PC-9 (cell line): ENCODE measurements around the gene CDH1. TPM values are rescaled to one million over a fixed set of nuclear protein-coding genes. Genes with fewer than 3 reads are reported as not detected.

ENCODE experiments used
- BruUV-seq: library from RNA; stranded (reverse); fragments of 400-500 nt; replicated peaks from 2 replicates; lab custom pipeline; 2021; lab: Mats Ljungman, UMichigan
- CTCF ChIA-PET: fragments of 300-600 bp; sonication (Branson Sonifier 250); formaldehyde crosslinking; loops from one replicate; lab custom pipeline; 2022; ENCODE audit warnings: antibody characterized with exemption; lab: Charles Lee
- POLR2A ChIA-PET: fragments of 300-600 bp; sonication (Branson Sonifier 250); formaldehyde crosslinking; loops from one replicate; lab custom pipeline; 2022; ENCODE audit warnings: antibody characterized with exemption; ENCODE audit not compliant: unreplicated experiment; lab: Charles Lee
- DNase-seq, 2 experiments: peaks; one replicate each; pipeline versions ENCODE4 v3.0.0 to v3.0.0-alpha.2; 2015 to 2022; ENCODE audit warnings: mixed read lengths in 1 of 2
- H2AFZ ChIP-seq: fragments of 200-600 bp; sonication (generic); 2 replicates; pipeline ENCODE4 v1.8.1; 2017; ENCODE audit warnings: antibody characterized with exemption
- H3F3A ChIP-seq: fragments of 200-600 bp; sonication (generic); 2 replicates; pipeline ENCODE4 v1.8.1; 2017; ENCODE audit warnings: antibody characterized with exemption, mild to moderate bottlenecking, low read depth; ENCODE audit not compliant: insufficient read depth
- H3K27ac ChIP-seq: fragments of 200-600 bp; sonication (generic); 2 replicates; pipeline ENCODE4 v1.6.1; 2016; ENCODE audit warnings: mixed run types
- H3K27me3 ChIP-seq: fragments of 200-600 bp; sonication (generic); 2 replicates; pipeline ENCODE4 v1.6.1; 2016; ENCODE audit warnings: low read depth, mixed run types; ENCODE audit not compliant: insufficient read depth
- H3K36me3 ChIP-seq: fragments of 200-600 bp; sonication (generic); 2 replicates; pipeline ENCODE4 v1.6.1; 2016; ENCODE audit warnings: low read depth, mixed run types
- H3K4me1 ChIP-seq: fragments of 200-600 bp; sonication (generic); replicated peaks from 2 replicates; pipeline ENCODE4 v1.6.1; 2016; ENCODE audit warnings: mixed run types; ENCODE audit not compliant: insufficient read depth
- H3K4me2 ChIP-seq: fragments of 200-600 bp; sonication (generic); 2 replicates; pipeline ENCODE4 v1.6.1; 2017; ENCODE audit warnings: mixed run types
- H3K4me3 ChIP-seq: fragments of 200-600 bp; sonication (generic); 2 replicates; pipeline ENCODE4 v1.6.1; 2016; ENCODE audit warnings: mixed run types
- H3K79me2 ChIP-seq: fragments of 200-600 bp; sonication (generic); 2 replicates; pipeline ENCODE4 v1.6.1; 2017; ENCODE audit warnings: low read depth, mixed run types
- H3K9me2 ChIP-seq: fragments of 200-600 bp; sonication (generic); 2 replicates; pipeline ENCODE4 v1.8.1; 2017; ENCODE audit warnings: mild to moderate bottlenecking; ENCODE audit not compliant: insufficient read depth
- H3K9me3 ChIP-seq: fragments of 200-600 bp; sonication (generic); 2 replicates; pipeline ENCODE4 v1.8.1; 2016; ENCODE audit warnings: low read depth; ENCODE audit not compliant: insufficient read depth
- H4K20me1 ChIP-seq: fragments of 200-600 bp; sonication (generic); 2 replicates; pipeline ENCODE4 v1.8.1; 2017; ENCODE audit not compliant: insufficient read depth
- EZH2 ChIP-seq: fragments of 200-600 bp; sonication (generic); IDR thresholded peaks from 2 replicates; pipeline ENCODE4 v1.8.0; 2017; ENCODE audit warnings: antibody characterized with exemption, low read depth
- intact Hi-C: fragments of 100-400 bp; cut with micrococcal nuclease; formaldehyde crosslinking; loops from one replicate; pipeline ENCODE4 v1.10.0; 2022; ENCODE audit not compliant: unreplicated experiment
- total RNA-seq: library from RNA; stranded (reverse); gene quantifications from 2 replicates; pipeline ENCODE4 v1.2.3, GENCODE V29; 2021
- TF ChIP-seq, protein P1 (sequence below): fragments of 200-600 bp; sonication (generic); conservative IDR thresholded peaks from 2 replicates; pipeline ENCODE4 v1.6.1; 2017; ENCODE audit warnings: mixed run types, antibody characterized with exemption, mild to moderate bottlenecking, moderate library complexity

CDH1 gene
- total RNA-seq, 1 experiment from 2014 or later = 120 TPM

DNA sequence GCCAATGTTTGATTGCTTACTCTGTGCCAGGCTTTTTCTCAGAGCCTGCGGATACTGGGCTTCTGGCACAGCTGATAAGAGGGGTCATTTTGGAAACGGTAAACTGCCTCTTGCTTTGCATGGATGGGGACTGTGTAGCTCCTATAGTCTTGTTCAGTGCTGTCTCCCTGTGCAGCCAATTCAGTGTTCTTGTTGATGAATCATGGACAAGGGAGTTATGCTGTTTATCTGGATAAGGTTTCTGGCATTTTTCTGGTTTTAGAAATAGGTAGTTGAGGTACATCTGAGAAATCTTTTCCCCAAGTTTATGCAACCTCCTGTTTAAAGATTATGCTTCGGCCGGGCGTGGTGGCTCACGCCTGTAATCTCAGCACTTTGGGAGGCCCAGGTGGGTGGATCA lies 89.6 kb downstream of the CDH1 start:
- intact Hi-C loops = no loop called here
- CTCF ChIA-PET = interaction anchor here (1.0 kb wide), 1 partner anchor 17 kb away, joined by 4 read pairs; the partner anchor contains the start of gene TANGO6
- TF ChIP-seq EZH2 = no peak
- TF ChIP-seq, protein P1, sequence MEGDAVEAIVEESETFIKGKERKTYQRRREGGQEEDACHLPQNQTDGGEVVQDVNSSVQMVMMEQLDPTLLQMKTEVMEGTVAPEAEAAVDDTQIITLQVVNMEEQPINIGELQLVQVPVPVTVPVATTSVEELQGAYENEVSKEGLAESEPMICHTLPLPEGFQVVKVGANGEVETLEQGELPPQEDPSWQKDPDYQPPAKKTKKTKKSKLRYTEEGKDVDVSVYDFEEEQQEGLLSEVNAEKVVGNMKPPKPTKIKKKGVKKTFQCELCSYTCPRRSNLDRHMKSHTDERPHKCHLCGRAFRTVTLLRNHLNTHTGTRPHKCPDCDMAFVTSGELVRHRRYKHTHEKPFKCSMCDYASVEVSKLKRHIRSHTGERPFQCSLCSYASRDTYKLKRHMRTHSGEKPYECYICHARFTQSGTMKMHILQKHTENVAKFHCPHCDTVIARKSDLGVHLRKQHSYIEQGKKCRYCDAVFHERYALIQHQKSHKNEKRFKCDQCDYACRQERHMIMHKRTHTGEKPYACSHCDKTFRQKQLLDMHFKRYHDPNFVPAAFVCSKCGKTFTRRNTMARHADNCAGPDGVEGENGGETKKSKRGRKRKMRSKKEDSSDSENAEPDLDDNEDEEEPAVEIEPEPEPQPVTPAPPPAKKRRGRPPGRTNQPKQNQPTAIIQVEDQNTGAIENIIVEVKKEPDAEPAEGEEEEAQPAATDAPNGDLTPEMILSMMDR = no peak

DNA sequence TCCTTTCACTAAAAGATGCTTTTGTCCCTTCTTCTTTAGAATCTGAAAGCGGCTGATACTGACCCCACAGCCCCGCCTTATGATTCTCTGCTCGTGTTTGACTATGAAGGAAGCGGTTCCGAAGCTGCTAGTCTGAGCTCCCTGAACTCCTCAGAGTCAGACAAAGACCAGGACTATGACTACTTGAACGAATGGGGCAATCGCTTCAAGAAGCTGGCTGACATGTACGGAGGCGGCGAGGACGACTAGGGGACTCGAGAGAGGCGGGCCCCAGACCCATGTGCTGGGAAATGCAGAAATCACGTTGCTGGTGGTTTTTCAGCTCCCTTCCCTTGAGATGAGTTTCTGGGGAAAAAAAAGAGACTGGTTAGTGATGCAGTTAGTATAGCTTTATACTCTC lies 96.2 kb downstream of the CDH1 start:
- ChIA-PET CTCF (interaction anchor here (0.6 to 0.7 kb wide), 2 partner anchors 161 to 188 kb away, joined by 3 to 4 read pairs; partner anchors contain the start of gene CDH3), POLR2A (no interaction called here)
- Histone ChIP-seq H3K27ac (no peak overlapping the region), H3K9me3 (no peaks in the 10 kb centered on the region), H3K27me3 (no peaks in the 10 kb centered on the region), H3K36me3 (peaks cover 30% of the 10 kb centered on the region), H3K4me2 (no peak overlapping the region), H3K9me2 (no peaks in the 10 kb centered on the region), H4K20me1 (no peaks in the 10 kb centered on the region), H3K79me2 (no peaks in the 10 kb centered on the region), H2AFZ (no peak overlapping the region), H3K4me3 (no peak overlapping the region), H3F3A (peaks cover 13% of the 10 kb centered on the region; the same call in 1 of the 2 replicates), H3K4me1 (no peaks in the 10 kb centered on the region)
- DNase-seq = no peak
- BruUV-seq = no TSS peak
- intact Hi-C loops = no loop called here
- TF ChIP-seq, protein P1 = no peak
- no peak for TF ChIP-seq EZH2

More for the DNA sequence above, 89.6 kb downstream of the CDH1 start:
- Histone ChIP-seq H3K4me3 (no peak overlapping the region), H3K4me1 (no peaks in the 10 kb centered on the region), H3F3A (no peaks in the 10 kb centered on the region; the same call in 1 of the 2 replicates), H3K79me2 (no peaks in the 10 kb centered on the region), H3K4me2 (no peak overlapping the region), H3K9me2 (no peaks in the 10 kb centered on the region), H3K36me3 (peaks cover 19% of the 10 kb centered on the region; the same call in 1 of the 2 replicates), H4K20me1 (no peaks in the 10 kb centered on the region), H3K9me3 (no peaks in the 10 kb centered on the region), H3K27me3 (no peaks in the 10 kb centered on the region), H2AFZ (no peak overlapping the region), H3K27ac (no peak overlapping the region)
- BruUV-seq = no TSS peak
- no peak for DNase-seq
- POLR2A ChIA-PET = no interaction called here

DNA sequence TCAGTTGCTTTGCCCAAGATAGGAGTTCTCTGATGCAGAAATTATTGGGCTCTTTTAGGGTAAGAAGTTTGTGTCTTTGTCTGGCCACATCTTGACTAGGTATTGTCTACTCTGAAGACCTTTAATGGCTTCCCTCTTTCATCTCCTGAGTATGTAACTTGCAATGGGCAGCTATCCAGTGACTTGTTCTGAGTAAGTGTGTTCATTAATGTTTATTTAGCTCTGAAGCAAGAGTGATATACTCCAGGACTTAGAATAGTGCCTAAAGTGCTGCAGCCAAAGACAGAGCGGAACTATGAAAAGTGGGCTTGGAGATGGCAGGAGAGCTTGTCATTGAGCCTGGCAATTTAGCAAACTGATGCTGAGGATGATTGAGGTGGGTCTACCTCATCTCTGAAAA lies 97.5 kb downstream of the CDH1 start:
- H3K79me2 ChIP-seq = no peaks in the 10 kb centered on the region
- no peaks in the 10 kb centered on the region for H3K9me2 ChIP-seq
- no peak for TF ChIP-seq EZH2
- TF ChIP-seq, protein P1 = no peak
- no peak overlapping the region for H3K27ac ChIP-seq
- ChIA-PET CTCF (no interaction called here), POLR2A (no interaction called here)
- no peaks in the 10 kb centered on the region for H3K9me3 ChIP-seq
- no peaks in the 10 kb centered on the region for H3K4me1 ChIP-seq
- peaks cover 13% of the 10 kb centered on the region; the same call in 1 of the 2 replicates for H3F3A ChIP-seq
- no peak overlapping the region for H3K4me3 ChIP-seq
- no TSS peak for BruUV-seq
- no peak for DNase-seq
- H2AFZ ChIP-seq = no peak overlapping the region
- H4K20me1 ChIP-seq = no peaks in the 10 kb centered on the region
- no peaks in the 10 kb centered on the region for H3K27me3 ChIP-seq
- peaks cover 26% of the 10 kb centered on the region for H3K36me3 ChIP-seq
- intact Hi-C loops = no loop called here
- no peak overlapping the region for H3K4me2 ChIP-seq
